ENCODE data around the gene OR10H2. TPM values are rescaled to one million over a fixed set of nuclear protein-coding genes. Genes with fewer than 3 reads are reported as not detected.
A peak's percentile ranks its signal among the peaks of the same experiment; 100 is the strongest.
"Not testable (repeated sequence)": the region's sequence is repeated elsewhere in the genome, so short reads cannot be mapped to it uniquely, and the experiment has no call there.

OR10H2 gene, protein sequence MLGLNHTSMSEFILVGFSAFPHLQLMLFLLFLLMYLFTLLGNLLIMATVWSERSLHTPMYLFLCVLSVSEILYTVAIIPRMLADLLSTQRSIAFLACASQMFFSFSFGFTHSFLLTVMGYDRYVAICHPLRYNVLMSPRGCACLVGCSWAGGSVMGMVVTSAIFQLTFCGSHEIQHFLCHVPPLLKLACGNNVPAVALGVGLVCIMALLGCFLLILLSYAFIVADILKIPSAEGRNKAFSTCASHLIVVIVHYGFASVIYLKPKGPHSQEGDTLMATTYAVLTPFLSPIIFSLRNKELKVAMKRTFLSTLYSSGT
- not detected in 2 replicates for total RNA-seq (2014; rRNA removed; shearing (Covaris generic); ENCODE audit: low replicate concordance)

GRCh38 chr19:15727724-15728123 is at the start of gene OR10H2:
OR10H2 (plus strand) TSS chr19:15728024; CDS start chr19:15728044, 20 bp downstream.
- in situ Hi-C loops (cut with HindIII; ENCODE audit: low pct_unique_long_range_greater_than_20kb, low sequenced_read_pairs) = no loop called here

DNA sequence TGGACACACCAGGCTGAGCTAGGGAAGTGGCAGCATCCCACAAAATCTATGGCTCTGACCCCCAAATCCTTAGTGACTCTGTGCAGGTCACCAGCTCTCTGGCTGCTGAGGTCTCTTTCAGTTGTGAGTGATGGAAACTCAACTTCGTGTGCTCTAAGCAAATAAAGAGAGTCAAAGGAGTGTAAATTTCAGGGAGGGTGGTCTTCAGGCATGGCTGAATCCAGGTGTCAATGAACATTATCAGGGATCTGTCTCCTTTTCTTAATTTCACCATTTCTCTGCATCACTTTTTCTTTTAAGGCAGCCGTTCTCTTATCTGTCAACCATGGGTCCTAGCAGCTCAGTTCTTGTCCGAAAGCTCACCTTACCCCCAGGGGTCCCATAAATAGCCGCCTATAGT is 48.7 kb upstream of the OR10H2 start:
- in situ Hi-C loops (cut with HindIII; ENCODE audit: low pct_unique_long_range_greater_than_20kb, low sequenced_read_pairs) = no loop called here
- no peak for DNase-seq (ENCODE audit: low read depth)

More at GRCh38 chr19:15727724-15728123, at the start of gene OR10H2:
- no peak for DNase-seq (ENCODE audit: low read depth)

DNA sequence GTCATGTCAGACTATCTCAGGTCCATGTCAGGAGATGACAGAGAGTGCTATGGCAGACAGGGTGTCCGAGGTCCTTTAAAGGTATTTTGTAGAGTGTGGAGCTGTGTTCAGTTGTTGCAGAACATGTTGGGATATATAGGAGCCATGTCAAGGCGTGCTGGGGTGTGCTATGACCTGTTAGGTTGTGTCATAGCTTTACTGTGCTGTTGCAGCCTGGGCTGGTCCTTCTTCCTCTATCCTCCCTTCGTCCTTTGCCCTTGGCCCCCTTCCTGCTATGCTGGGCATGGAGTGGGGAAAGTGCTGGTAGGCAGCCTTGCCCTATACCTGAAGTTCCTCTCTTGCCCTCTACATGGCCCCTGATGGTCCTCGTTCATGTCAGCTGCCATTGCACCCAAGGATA is 48.0 kb upstream of the OR10H2 start:
- DNase-seq (ENCODE audit: low read depth); in situ Hi-C loops (cut with HindIII; ENCODE audit: low pct_unique_long_range_greater_than_20kb, low sequenced_read_pairs): not testable (repeated sequence)

GRCh38 chr19:15680478-15681322 is 47.1 kb upstream of the OR10H2 start:
- in situ Hi-C loops (cut with HindIII; ENCODE audit: low pct_unique_long_range_greater_than_20kb, low sequenced_read_pairs) = no loop called here
- DNase-seq (ENCODE audit: low read depth) = no peak

- in situ Hi-C loops (cut with HindIII; ENCODE audit: low pct_unique_long_range_greater_than_20kb, low sequenced_read_pairs) = no loop called here
- DNase-seq (ENCODE audit: low read depth) = no peak
These were observed 44.4 kb upstream of the OR10H2 start for GRCh38 chr19:15683411-15683810.

DNA sequence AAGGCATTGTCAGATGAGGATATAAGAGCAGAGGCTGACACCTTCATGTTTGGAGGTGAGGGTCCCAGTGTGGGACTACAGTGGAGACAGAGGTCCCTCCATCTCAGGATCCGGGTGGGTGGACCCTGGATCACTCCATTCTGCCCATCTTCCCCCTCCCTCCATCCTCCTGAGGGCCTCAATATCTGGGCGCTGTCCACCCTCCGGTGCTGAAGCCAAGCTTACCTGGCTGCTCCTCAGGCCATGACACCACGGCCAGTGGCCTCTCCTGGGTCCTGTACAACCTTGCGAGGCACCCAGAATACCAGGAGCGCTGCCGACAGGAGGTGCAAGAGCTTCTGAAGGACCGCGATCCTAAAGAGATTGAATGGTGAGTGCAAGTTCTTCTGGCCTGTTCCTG is 43.0 kb upstream of the OR10H2 start:
- in situ Hi-C loops (cut with HindIII; ENCODE audit: low pct_unique_long_range_greater_than_20kb, low sequenced_read_pairs) = no loop called here
- peak; percentile 48 for DNase-seq (ENCODE audit: low read depth)

DNA sequence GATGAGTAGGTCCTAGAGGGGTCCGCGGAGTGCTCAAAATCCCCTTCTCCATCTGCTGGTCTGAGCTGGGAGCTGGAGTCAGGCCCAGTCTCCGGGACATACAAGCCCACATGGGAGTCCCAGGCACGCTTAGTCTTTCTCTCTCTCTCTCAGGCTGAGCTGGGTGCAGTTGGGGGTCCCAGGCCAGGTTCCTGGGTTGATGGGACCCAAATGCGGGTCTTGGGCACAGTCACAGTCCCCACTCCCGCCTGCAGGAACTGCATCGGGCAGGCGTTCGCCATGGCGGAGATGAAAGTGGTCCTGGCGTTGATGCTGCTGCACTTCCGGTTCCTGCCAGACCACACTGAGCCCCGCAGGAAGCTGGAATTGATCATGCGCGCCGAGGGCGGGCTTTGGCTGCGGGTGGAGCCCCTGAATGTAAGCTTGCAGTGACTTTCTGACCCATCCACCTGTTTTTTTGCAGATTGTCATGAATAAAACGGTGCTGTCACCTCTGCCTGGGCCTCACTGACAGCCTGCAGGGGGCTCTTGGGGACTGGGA is 31.1 kb upstream of the OR10H2 start:
- no peak for DNase-seq (ENCODE audit: low read depth)
- in situ Hi-C loops (cut with HindIII; ENCODE audit: low pct_unique_long_range_greater_than_20kb, low sequenced_read_pairs) = no loop called here

GRCh38 chr19:15701757-15702533 is 25.9 kb upstream of the OR10H2 start:
- in situ Hi-C loops (cut with HindIII; ENCODE audit: low pct_unique_long_range_greater_than_20kb, low sequenced_read_pairs) = no loop called here
- peak; percentile 70 for DNase-seq (ENCODE audit: low read depth)

GRCh38 chr19:15702534-15702930 is 25.3 kb upstream of the OR10H2 start:
- in situ Hi-C loops (cut with HindIII; ENCODE audit: low pct_unique_long_range_greater_than_20kb, low sequenced_read_pairs) = no loop called here
- peak; percentile 73 for DNase-seq (ENCODE audit: low read depth)

- DNase-seq (ENCODE audit: low read depth) = no peak
- in situ Hi-C loops (cut with HindIII; ENCODE audit: low pct_unique_long_range_greater_than_20kb, low sequenced_read_pairs) = no loop called here
These were observed 13.2 kb upstream of the OR10H2 start for GRCh38 chr19:15714638-15715037.

DNA sequence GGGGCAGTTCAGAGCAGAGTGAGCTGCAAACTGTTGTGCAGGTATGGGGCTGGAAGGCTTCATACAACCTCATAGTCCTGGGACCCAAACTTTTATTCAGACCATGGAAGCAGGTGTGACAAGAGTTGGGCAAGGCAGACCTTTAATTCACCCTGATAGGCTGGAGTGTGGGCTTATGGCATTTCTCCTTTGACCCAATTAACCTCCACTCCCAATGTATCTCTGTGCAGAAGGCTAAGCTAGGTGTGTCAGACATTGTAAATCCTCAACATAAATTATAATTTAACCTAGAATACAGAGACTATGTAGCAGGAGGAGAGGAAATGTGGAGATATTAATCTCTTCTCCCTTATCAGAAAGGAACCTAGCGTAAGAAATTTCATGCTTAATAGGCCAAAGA is 12.2 kb upstream of the OR10H2 start:
- no peak for DNase-seq (ENCODE audit: low read depth)
- in situ Hi-C loops (cut with HindIII; ENCODE audit: low pct_unique_long_range_greater_than_20kb, low sequenced_read_pairs) = no loop called here

DNA sequence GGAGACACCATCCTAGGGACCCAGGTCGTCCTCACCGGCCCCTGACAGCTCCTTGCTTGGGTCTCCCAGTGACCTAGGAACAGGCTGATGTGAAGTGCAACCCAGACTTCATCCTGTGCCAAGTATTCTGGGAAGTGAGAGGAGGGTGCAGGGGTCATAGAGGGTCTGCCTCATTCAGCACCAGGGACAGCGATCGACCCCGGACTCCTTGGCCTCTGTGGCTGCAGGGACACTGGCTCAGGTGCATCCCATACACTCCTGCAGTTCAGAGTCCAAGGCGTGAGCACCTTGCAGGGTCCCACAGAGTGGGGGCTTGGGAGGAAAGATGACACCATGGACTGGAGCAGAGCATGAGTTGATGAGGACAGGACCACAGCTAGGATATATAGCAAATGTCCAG is 10.0 kb upstream of the OR10H2 start:
- in situ Hi-C loops (cut with HindIII; ENCODE audit: low pct_unique_long_range_greater_than_20kb, low sequenced_read_pairs) = no loop called here

GRCh38 chr19:15721268-15721667 is 6.6 kb upstream of the OR10H2 start:
- in situ Hi-C loops (cut with HindIII; ENCODE audit: low pct_unique_long_range_greater_than_20kb, low sequenced_read_pairs) = no loop called here
- no peak for DNase-seq (ENCODE audit: low read depth)

More for the DNA sequence above, 10.0 kb upstream of the OR10H2 start:
- no peak for DNase-seq (ENCODE audit: low read depth)

DNA sequence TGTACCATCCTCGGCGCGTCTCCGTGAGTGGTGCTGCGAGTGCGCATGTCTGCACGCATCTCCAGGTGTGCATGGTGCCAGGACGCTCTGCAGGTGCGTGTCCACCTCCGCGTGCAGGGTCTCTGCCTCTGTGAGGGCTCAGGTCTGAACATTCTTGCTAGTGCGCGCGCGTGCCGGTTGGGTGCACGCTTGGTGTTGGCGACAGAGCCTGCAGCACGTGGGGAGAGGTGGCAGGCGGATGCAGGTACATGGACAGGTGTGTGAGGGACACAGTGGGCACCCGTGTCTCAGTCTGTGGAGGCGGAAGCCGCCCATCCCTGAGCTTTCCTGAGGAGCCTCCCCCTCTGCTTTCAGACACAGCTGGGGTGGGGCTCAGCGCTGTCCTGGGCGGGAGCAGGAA is 4.9 kb upstream of the OR10H2 start:
- in situ Hi-C loops (cut with HindIII; ENCODE audit: low pct_unique_long_range_greater_than_20kb, low sequenced_read_pairs) = no loop called here

DNA sequence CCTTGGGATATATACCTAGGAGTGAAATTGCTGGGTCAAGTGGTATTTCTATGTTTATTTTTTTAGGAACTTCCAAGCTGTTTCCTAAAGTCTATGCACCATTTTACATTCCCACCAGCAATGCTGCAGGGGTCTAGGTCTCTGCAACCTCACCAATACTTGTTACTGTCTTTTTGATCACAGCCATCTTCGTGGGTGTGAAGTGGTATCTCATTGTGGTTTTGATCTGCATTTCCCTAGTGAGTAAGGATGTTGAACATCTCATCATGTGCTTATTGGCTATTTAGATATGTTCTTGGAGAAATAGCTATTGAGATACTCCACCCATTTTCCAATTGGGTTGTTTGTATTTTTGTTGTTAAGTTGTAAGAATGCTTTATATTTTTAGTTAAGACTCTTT is 2.7 kb downstream of the OR10H2 start:
- in situ Hi-C loops (cut with HindIII; ENCODE audit: low pct_unique_long_range_greater_than_20kb, low sequenced_read_pairs) = no loop called here
- no peak for DNase-seq (ENCODE audit: low read depth)

More for the DNA sequence above, 4.9 kb upstream of the OR10H2 start:
- DNase-seq (ENCODE audit: low read depth) = no peak

DNA sequence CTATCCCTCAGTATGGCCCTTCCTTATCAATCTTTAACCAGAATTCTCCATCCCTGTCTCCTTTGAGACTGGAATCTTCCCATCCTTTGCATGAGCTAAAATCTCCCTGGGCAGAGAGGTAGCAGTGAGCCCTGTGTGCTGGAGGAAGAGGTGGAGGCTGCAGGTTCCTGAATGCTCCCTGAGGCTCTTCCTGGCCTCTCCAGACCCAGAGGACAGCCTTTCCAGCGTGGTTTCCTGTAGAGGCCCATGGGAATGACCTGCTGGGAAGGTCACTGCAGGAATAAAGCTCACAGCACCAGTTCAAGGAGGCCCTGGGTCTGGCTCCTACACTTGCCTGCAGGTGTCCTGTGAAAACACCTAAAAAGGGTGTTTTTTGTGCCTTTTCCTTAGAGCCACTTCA is 4.6 kb downstream of the OR10H2 start:
- in situ Hi-C loops (cut with HindIII; ENCODE audit: low pct_unique_long_range_greater_than_20kb, low sequenced_read_pairs) = no loop called here
- no peak for DNase-seq (ENCODE audit: low read depth)

- no peak for DNase-seq (ENCODE audit: low read depth)
- in situ Hi-C loops (cut with HindIII; ENCODE audit: low pct_unique_long_range_greater_than_20kb, low sequenced_read_pairs) = no loop called here
These were observed 6.1 kb downstream of the OR10H2 start for GRCh38 chr19:15733895-15734294.

GRCh38 chr19:15737722-15738121 is 9.9 kb downstream of the OR10H2 start, which contains the start of gene OR10H3:
OR10H3 (plus strand) TSS chr19:15737985; CDS start chr19:15741393, 3,408 bp downstream.
- in situ Hi-C loops (cut with HindIII; ENCODE audit: low pct_unique_long_range_greater_than_20kb, low sequenced_read_pairs) = no loop called here
- DNase-seq (ENCODE audit: low read depth) = no peak
